Cardiac muscle cell (in vitro differentiated cells and primary cell): Measurements from ENCODE around the gene SLC5A11. TPM values are rescaled to one million over a fixed set of nuclear protein-coding genes. Genes with fewer than 3 reads are reported as not detected.

Experiments
- DNase-seq, 2 donors: peaks; one replicate each; pipeline versions ENCODE4 v3.0.0 to v3.0.0-alpha.2; 2010 to 2017; ENCODE audit warnings: low read depth in 1 of 2, low spot score in 1 of 2
- H3K27ac ChIP-seq: fragments of 200-600 bp; sonication (generic); 2 replicates; pipeline ENCODE4 v1.5.1; 2016
- H3K27me3 ChIP-seq: fragments of 200-600 bp; sonication (generic); 2 replicates; pipeline ENCODE4 v1.6.0; 2016; ENCODE audit warnings: control low read depth
- H3K36me3 ChIP-seq: fragments of 200-600 bp; sonication (generic); 2 replicates; pipeline ENCODE4 v1.5.1; 2016; ENCODE audit warnings: control low read depth
- H3K4me1 ChIP-seq: fragments of 200-600 bp; sonication (generic); 2 replicates; pipeline ENCODE4 v1.8.1; 2017; ENCODE audit warnings: low read depth, mild to moderate bottlenecking, mixed run types
- H3K4me3 ChIP-seq: fragments of 200-600 bp; sonication (generic); 2 replicates; pipeline ENCODE4 v1.5.1; 2016; ENCODE audit warnings: mild to moderate bottlenecking
- H3K9me3 ChIP-seq: fragments of 200-600 bp; sonication (generic); 2 replicates; pipeline ENCODE4 v1.5.1; 2017; ENCODE audit warnings: low read depth, mild to moderate bottlenecking, control low read depth
- polyA plus RNA-seq: library from polyadenylated mRNA; unstranded; fragments of >200 nt; fragmentation: Nextera tagmentation; extraction: Ambion mirVana; gene quantifications from 2 replicates; pipeline ENCODE4 v1.2.1, GENCODE V29; 2016
- total RNA-seq: library from RNA; depleted of rRNA; stranded (reverse); fragments of >200 nt; gene quantifications from 2 replicates; pipeline ENCODE4 v1.2.3, GENCODE V29; 2016
- TF ChIP-seq, protein P1 (sequence below): IDR thresholded peaks from 2 replicates; pipeline ENCODE4 v1.5.1; 2012; ENCODE audit warnings: low read depth, mild to moderate bottlenecking, low read length

The SLC5A11 gene
- total and polyA plus RNA-seq, 2 experiments from 2014 or later: not detected

DNA sequence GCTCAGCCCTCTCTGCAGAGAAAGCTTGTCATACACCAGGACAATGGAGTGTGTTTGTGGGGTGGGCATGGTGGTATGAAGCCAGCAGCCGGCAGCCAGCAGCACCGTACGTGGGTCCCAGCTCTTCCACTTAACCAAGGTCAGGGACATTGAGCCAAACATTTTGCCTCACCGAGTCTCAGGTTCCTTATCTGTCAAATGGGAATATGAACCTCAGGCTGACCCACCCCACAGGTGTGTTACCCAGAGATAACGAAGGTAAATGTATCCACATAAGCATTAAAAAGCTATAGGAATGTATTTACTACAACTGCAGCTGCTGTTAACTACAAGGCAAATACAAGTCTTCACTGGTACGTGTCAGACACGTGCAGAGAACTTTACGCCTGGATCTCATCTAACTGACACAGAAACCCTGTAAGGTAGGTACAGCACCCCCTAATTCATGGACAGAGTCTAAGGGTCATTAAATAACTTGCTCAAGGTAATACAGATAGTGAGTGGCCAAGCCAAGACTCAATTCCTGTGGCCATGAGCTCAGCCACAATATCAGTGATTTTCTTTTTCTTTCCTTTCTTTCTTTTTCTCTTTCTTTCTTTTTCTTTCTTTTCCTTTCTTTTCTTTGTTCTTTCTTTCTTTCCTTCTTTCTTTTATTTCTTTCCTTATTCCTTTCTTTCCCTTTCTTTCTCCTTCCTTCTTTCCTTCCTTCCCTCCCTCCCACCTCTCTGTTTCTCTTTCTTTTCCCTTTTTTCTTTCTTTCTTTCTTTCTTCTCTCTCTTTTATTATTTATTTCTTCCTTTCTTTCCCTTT is 990 bp downstream of the SLC5A11 start:
- H3K27ac ChIP-seq: no peak overlapping the region
- TF ChIP-seq, protein P1, sequence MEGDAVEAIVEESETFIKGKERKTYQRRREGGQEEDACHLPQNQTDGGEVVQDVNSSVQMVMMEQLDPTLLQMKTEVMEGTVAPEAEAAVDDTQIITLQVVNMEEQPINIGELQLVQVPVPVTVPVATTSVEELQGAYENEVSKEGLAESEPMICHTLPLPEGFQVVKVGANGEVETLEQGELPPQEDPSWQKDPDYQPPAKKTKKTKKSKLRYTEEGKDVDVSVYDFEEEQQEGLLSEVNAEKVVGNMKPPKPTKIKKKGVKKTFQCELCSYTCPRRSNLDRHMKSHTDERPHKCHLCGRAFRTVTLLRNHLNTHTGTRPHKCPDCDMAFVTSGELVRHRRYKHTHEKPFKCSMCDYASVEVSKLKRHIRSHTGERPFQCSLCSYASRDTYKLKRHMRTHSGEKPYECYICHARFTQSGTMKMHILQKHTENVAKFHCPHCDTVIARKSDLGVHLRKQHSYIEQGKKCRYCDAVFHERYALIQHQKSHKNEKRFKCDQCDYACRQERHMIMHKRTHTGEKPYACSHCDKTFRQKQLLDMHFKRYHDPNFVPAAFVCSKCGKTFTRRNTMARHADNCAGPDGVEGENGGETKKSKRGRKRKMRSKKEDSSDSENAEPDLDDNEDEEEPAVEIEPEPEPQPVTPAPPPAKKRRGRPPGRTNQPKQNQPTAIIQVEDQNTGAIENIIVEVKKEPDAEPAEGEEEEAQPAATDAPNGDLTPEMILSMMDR: no peak

DNA sequence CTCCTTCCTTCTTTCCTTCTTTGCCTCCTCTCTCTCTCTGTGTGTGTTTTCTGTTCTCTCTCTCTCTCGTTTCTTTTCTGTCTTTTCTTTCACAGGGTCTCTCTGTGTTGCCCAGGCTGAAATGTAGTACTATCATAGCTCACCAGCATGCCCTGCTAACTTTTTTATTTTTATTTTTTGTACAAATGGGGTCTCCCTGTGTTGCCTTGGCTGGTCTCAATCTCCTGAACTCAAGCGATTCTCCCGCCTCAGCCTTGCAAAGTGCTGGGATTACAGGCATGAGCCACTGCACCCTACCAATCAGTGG is 1.5 kb downstream of the SLC5A11 start:
- no peak overlapping the region for H3K4me3 ChIP-seq
- no peak for DNase-seq
- H3K9me3 ChIP-seq: no peaks in the 10 kb centered on the region
- no peaks in the 10 kb centered on the region for H3K36me3 ChIP-seq
- H3K27me3 ChIP-seq: no peaks in the 10 kb centered on the region
- H3K4me1 ChIP-seq: no peaks in the 10 kb centered on the region
- no peak overlapping the region for H3K27ac ChIP-seq
- TF ChIP-seq, protein P1: no peak

More for the DNA sequence above, 990 bp downstream of the SLC5A11 start:
- H3K4me3 ChIP-seq: no peak overlapping the region
- H3K27me3 ChIP-seq: no peaks in the 10 kb centered on the region
- DNase-seq: no peak
- H3K36me3 ChIP-seq: no peaks in the 10 kb centered on the region
- no peaks in the 10 kb centered on the region for H3K4me1 ChIP-seq
- no peaks in the 10 kb centered on the region for H3K9me3 ChIP-seq

DNA sequence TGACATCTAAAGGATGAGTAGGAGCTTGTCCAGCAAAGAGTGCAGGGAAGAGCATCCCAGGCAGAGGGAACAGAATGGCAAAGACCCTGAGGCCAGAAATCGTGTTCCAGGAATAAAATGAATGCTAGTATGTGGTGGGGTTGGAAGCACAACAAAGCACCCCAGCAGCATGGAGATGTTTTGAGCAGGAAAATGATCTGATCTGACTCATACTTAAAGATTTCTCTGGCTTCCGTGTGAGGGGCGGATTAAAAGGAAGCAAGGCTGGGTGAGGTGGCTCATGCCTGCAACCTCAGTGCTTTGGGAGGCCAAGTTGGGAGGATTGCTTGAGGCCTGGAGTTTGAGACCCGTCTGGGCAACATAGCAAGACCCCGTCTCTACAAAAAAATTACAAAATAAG is 2.3 kb downstream of the SLC5A11 start:
- TF ChIP-seq, protein P1: no peak
- Histone ChIP-seq H3K27me3 (no peaks in the 10 kb centered on the region), H3K4me3 (no peak overlapping the region), H3K9me3 (no peaks in the 10 kb centered on the region), H3K27ac (no peak overlapping the region), H3K4me1 (no peaks in the 10 kb centered on the region), H3K36me3 (no peaks in the 10 kb centered on the region)
- DNase-seq: peak in 1 of 2 donors; percentile 64

DNA sequence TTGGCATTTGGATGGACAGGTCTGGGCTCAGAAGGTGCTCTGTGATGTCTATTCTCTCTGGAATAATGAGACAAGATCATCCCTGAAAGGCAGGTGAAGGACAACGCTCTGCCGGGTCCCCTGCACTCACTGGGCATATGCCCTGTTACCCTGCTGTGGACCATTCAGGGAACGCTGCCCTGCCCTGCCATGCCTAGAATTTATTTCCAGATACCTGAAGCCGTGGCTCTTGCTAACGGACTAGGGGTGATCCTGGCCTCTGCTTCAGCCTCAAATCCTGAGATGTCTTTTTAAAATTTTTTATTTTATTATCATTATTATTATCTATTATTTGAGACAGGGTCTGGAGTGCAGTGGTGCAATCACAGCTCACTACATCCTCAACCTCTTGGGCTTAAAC is 3.9 kb downstream of the SLC5A11 start:
- Histone ChIP-seq H3K36me3 (no peaks in the 10 kb centered on the region), H3K4me3 (no peak overlapping the region), H3K9me3 (no peaks in the 10 kb centered on the region), H3K4me1 (no peaks in the 10 kb centered on the region), H3K27me3 (no peaks in the 10 kb centered on the region), H3K27ac (no peak overlapping the region)
- no peak for DNase-seq
- TF ChIP-seq, protein P1: no peak

DNA sequence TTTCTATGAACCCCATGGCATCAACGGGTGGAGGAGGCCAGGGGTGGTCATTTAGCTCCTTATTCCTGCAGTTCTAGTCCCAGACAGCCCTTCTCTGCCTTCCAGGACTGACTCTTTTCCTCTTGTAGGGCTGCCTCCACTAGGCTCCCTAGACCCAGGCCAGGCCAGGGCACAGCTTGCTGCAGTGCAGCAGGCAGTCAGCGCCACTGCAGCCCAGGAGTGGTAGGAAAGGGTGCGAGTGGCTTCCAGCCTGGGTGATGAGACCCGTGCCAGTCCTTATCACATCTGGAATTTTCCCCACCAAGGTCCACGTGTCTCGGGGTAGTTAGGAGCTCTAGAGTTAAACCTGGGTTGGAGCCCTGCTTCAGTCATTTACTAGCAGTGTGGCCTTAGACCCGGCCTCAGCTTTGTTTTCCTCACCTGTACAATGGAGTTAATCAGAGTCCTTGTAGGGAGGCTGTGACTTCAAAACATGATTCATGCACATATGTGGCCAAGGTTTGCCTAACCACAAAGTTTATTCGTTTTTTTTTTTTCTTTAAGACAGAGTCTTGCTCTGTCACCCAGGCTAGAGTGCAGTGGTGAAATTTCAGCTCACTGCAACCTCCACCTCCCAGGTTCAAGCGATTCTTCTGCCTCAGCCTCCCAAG is 4.7 kb downstream of the SLC5A11 start:
- no peak overlapping the region for H3K4me3 ChIP-seq
- H3K27ac ChIP-seq: no peak overlapping the region
- DNase-seq: peak in 1 of 2 donors; percentile 45
- no peaks in the 10 kb centered on the region for H3K9me3 ChIP-seq
- no peaks in the 10 kb centered on the region for H3K27me3 ChIP-seq
- no peaks in the 10 kb centered on the region for H3K36me3 ChIP-seq
- TF ChIP-seq, protein P1: no peak
- no peaks in the 10 kb centered on the region for H3K4me1 ChIP-seq
